ENCODE results near the gene TSFM.

TSFM gene

DNA sequence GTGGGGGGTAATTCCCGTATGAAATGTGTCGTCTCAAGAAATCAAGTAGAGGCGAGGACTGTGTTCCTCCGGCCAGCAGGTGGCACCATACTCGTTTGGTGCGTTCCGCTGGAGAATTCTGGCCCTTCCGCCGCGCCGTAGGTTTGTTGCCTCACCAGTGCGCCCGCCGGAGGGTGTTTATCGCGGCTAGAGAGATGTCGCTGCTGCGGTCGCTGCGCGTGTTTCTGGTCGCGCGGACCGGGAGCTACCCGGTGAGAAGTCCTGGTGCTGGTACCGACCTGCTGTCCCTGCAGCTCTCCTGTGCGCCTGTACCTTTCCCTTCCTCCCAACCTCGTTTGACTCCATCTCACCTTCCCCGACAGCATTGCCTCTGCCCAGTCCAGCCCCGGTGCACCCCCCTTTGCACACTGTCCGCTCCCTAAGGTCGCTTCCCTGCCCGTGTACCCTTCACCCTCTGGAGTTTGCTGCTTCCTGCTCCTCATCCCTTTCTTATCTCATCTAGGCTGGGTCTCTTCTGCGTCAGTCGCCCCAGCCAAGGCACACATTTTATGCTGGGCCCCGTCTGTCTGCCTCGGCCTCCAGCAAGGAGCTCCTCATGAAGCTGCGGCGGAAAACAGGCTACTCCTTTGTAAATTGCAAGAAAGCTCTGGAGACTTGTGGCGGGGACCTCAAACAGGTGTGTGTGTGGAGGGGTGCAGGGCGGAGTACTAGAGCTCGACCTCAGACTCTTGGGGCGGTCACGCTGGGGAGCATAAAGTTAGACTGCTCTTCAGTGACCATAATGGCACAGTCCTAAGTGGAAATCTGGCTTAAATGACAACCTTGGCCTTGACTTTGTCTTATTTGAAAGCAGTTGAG is at the start of gene TSFM:
Gene TSFM, plus strand, starts transcription at position 180 of the 858 bp plus-strand sequence. Its CDS starts 15 bp downstream, at position 195.
- DNase-seq, result peak; percentile 98

GRCh38 chr12:57733928-57734327 is 48.7 kb upstream of the TSFM start:
- DNase-seq, result no peak

DNA sequence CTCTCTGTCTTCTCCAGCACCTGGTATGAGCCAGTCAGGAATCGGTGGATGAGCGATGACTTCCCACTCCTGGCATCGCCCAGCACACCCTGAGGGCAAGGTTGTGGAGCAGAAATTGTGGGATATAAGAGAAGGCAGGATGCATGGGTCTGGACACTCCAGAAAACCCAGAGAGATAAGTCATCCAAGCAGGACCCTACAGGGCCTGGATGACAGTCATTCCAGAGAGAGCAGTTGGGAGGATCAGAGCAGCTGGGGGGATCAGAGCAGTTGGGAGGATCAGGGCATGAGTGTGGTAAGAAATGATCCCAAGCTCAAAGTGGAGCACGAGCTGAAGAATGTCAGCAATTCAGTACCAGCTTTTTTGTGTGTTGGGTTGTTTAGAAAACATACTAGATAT is 48.0 kb upstream of the TSFM start:
- DNase-seq, result no peak

DNA sequence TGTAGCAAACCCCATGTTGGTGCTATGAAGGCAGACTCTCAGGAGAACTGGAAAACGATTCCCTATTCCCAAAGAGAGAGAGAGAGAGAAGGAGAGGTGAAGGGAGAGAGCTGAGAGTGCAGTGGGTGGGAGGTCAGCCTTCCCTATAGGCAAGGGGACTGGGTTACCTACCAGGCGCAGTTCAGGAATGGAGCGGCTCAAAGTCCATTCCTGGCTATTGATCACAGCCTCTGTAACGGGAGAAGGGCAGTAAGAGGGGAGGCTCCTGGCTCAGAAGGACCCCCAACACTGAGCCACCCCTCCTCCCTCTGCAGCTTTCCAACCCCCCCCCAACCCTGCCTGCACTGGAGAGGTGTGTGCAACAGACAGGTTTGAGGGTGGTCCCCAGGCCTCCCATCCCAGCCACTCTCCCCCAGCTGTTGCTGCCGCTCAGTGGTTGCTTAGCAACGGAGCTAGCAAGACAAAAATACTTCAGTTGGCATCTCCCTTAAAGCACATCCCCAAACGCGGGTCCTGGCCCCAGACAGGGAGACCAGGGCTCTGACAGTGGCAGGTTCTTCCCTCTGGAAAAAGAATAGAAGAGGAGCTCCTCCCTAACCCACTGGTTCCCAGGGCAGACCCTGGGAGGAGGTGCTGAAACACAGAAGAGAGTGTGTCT is 47.3 kb upstream of the TSFM start:
- no peak for DNase-seq

- DNase-seq, result no peak
Measured at GRCh38 chr12:57735952-57736740, 46.4 kb upstream of the TSFM start.

- no peak for DNase-seq
Measured at GRCh38 chr12:57736741-57737466, 45.7 kb upstream of the TSFM start.

DNA sequence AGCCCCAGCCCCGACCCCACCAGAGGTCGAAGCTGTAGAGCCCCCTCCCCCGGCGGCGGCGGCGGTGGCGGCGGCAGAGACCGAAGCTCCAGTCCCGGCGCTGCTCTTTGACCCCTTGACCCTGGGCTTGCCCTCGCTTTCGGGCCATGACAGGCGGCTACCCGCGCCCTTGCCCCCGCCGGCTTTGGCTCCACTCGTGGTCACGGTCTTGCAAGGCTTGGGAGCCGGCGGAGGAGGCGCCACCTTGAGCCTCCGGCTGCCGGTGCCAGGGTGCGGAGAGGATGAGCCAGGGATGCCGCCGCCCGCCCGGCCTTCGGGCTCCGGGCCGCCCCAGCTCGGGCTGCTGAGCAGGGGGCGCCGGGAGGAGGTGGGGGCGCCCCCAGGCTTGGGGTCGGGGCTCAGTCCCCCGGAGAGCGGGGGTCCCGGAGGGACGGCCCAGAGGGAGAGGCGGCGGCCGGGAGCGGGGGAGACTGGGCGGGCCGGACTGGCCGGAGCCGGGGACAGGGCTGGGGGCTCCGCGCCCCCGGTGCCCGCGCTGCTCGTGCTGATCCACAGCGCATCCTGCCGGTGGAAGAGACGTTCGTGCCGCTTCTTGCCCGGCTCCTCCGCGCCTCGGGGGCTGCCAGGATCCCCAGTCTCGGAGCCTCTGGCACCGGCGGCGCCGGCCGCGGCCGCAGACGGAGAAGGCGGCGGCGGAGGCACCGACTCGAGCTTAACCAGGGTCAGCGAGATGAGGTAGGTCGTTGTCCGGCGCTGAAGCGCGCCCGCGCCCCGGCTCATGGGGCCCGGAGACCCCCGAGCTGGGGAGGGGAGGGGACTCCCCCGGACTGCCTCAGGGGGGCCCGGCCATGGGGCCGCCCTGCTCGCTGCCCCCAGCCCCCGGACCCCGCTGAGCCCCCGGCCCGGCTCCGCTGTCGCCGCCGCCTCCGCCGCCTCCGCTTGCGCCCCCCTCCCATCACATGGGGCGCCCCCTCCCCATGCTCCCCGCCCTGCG is 44.8 kb upstream of the TSFM start:
- DNase-seq, result no peak

GRCh38 chr12:57738661-57739237 is 43.8 kb upstream of the TSFM start, which contains the start of gene AGAP2:
TSS of gene AGAP2 (minus strand) at chr12:57738742. CDS start at chr12:57738246, 496 bp downstream.
- DNase-seq, result no peak

GRCh38 chr12:57739387-57739786 is 43.2 kb upstream of the TSFM start:
- DNase-seq, result no peak

GRCh38 chr12:57739914-57740538 is 42.6 kb upstream of the TSFM start:
- no peak for DNase-seq

DNA sequence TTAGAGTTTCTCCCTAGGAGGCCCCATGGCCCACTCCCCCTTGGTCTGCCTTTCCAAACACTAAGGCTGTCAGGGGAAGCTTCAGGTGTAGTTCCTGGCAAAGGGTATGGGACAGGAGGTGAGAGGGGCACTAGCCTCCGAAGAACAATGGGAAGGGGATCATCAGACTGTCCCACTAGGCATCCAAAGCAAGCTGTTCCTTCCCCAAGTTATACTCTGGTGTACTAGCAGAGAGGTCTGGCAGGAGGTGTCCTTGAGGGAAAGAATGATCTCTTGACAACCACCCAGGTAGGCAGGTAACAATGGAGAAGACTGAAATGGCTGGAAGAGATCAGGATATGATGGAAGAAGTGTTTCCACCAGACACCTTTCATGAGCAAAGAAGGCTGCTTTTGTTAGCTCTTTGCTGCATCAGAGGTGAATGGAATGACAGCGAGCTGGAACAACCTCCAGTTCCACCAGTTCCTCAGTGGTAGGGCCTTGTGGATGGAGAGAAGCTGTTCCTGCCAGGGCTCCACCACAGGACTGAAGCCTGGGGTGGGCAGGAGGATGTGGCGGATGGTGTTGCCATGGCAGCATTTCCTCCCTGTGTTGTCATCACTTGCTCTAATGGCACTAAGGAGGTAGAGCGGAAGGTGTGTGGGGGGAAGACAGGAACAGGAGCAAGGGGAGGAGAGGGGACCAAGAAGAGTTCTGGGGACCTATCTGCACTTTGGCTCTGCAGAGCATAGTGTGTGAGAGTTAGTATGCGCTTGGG is 41.8 kb upstream of the TSFM start:
- peak; percentile 66 for DNase-seq

- no peak for DNase-seq
Measured at GRCh38 chr12:57741413-57741789, 41.2 kb upstream of the TSFM start.

DNA sequence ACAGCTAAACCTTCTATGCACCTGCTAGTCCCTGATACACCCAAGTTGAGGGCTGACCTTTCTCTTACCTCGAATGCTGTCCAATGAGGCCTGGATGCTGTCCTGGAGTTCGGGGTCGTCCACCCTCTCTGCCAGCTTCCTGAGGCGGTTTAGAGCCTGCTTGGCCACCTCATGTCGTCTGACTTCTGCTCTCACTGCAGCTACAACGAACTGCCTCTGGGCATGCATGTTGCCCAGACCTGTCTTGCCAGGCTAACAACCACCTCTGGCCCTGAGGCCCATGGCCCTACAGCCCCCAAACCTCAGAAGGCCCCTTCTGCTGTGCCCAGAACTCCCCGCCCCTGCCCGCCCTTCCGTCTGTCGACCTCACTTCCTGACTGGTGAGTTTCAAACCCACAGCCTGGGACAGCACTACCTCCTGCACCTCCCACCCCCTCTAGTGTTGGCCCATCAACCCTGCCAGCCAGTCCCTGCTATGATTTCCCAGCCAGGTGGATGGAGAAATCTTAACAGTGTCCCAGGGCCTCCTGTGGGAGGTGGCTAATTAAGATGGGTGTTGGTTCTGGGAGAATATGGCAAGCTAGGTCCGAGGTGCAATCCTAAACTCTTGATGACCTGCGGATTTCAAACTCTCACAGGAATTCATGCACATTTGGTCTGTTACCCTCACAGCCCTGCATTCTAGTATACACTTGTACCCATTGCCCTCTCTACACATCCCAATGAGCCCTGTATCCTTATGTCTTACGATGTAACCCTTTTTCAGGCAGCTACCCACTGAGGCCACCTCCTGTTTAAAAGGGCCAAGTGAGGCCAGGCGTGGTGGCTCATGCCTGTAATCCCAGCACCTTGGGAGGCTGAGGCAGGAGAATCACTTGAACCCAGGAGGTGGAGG is 40.5 kb upstream of the TSFM start:
- peak; percentile 71 for DNase-seq

DNA sequence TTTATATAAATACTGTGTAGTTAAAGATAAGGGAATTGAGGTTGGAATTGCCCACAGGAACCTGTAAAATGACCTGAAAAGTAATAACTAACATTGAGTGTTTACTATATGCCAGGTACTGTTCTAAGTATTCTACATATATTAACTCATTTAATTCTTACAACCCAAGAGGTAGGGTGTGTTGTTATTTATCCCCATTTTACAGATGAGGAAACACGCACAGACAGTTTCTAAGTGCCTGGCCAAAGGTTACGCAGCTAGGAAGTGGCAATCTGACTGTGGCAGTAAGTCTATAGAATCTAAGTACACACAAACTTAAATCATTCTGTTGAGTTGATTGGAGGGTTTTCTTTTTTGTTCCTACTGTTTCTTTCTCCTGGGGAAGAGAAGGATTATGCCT is 38.8 kb upstream of the TSFM start:
- no peak for DNase-seq

DNA sequence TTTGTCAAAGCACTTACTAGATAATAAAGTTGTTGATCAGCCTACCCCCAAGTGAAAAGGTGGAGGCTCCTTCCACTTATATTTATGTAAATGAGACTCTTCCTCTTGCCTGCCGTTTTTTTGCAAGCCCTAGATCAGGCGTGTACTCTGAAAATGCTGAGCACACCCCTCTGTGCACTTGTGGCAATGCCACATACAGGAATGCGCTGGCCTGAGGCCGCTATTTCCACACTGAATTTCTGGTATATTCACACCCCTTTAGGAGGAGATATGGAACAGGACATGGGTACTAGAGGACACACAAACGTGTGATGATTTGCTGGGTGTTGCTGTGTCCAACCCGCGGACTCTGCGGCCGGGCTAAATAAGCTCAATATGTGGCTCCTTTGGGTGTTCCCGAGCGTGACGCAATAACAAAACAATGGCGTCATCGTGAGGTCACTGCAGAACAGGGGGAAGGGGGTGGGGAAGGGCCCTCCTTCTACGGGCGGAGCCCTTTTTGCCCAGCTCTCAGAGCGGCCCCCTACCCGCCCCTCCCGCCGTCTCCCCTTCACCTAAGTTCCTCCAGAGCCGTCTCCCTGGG is 38.3 kb upstream of the TSFM start:
- peak; percentile 67 for DNase-seq

DNA sequence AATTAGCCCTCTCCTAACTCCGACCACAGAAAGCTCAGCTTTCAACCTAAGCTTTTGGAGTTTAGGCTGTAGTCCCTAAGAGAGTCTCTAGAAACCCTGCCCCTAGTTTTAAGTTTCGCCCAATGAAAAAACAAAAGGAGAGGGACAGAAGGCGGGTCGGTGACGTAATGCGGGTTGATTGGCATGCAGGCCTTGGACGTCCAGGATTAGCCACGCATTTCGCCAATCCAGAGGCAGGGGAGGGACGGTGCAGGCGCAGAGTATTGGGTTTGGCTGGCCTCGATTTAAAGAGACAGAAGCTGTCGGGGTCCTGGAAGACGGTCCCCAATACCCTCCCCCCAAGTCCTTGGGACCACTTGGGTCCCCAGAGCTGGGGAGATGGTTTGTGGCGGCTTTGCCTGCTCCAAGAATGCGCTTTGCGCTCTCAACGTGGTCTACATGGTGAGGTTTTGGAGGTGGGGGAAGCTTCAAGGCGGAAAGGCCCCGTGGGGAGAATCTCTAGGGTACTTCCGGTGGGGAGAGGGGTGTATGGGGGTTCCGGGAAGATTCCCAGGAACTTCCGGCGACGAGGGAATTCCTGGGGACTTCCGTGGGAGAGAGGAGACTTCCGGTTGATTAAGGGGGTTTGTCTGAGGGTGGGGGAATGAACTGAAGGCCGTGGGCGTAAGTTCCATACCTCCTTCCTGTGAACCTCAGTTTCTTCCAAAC is 37.7 kb upstream of the TSFM start, which contains the start of gene TSPAN31:
Gene TSPAN31, plus strand, starts transcription at position 263 of the 708 bp plus-strand sequence. Its CDS starts 116 bp downstream, at position 379.
- peak; percentile 93 for DNase-seq

DNA sequence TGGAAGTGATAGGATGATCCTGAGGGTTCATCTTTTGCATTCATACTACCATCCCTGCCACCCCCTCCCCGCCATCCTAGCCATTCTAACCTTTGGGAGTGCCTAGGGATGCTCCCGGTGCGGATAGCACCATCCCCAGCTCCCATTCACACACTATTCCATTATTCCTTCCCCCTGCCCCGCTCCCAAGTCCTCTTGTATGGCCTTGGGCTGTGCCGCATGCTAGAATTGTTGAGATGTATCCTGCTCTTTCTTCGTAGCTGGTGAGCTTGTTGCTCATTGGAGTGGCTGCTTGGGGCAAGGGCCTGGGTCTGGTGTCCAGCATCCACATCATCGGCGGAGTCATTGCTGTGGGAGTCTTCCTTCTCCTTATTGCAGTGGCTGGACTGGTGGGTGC is 37.1 kb upstream of the TSFM start:
- DNase-seq, result no peak
